Effector memory CD8-positive, alpha-beta T cell (primary cell): ENCODE measurements around the gene AFAP1L1.

Experiments
- ATAC-seq: fragments of 150-1000 bp; cut with Tn5 transposase; replicated peaks from 2 replicates; pipeline ENCODE4 v1.10.0; 2021; ENCODE audit warnings: mild to moderate bottlenecking, moderate library complexity
- DNase-seq, 3 experiments: peaks; one replicate each; pipeline ENCODE4 v3.0.0; 2021
- H3K27ac Mint-ChIP-seq, 2 donors: one replicate each; pipeline ENCODE4 v1.8.0; 2022; ENCODE audit warnings: mild to moderate bottlenecking in 2 of 2, mixed read lengths in 2 of 2, moderate library complexity in 2 of 2
- H3K27me3 Mint-ChIP-seq, 2 donors: one replicate each; pipeline ENCODE4 v1.8.0; 2022; ENCODE audit warnings: mixed read lengths in 2 of 2
- H3K36me3 Mint-ChIP-seq: one replicate; pipeline ENCODE4 v1.8.0; 2022; ENCODE audit warnings: mild to moderate bottlenecking, moderate library complexity, mixed read lengths; ENCODE audit not compliant: insufficient read depth
- H3K4me1 Mint-ChIP-seq, 2 donors: one replicate each; pipeline ENCODE4 v1.8.0; 2022; ENCODE audit warnings: low read depth in 2 of 2, mixed read lengths in 2 of 2
- H3K4me3 Mint-ChIP-seq, 2 donors: one replicate each; pipeline ENCODE4 v1.8.0; 2022; ENCODE audit warnings: mild to moderate bottlenecking in 2 of 2, mixed read lengths in 2 of 2, moderate library complexity in 2 of 2
- H3K9me3 Mint-ChIP-seq, 2 donors: one replicate each; pipeline ENCODE4 v1.8.0; 2022; ENCODE audit warnings: mixed read lengths in 2 of 2

The AFAP1L1 gene

GRCh38 chr5:149317281-149318048 lies 45.8 kb downstream of the AFAP1L1 start:
- no peak overlapping the region for H3K4me3 Mint-ChIP-seq
- H3K36me3 Mint-ChIP-seq = no peaks in the 10 kb centered on the region
- H3K27me3 Mint-ChIP-seq = peaks cover 0 to 3% of the 10 kb centered on the region in 2 donors
- no peaks in the 10 kb centered on the region for H3K4me1 Mint-ChIP-seq
- no peaks in the 10 kb centered on the region for H3K9me3 Mint-ChIP-seq
- ATAC-seq = peak; percentile 64
- peak; percentile 23 to 36 (median 25) for DNase-seq
- H3K27ac Mint-ChIP-seq = no peak overlapping the region

GRCh38 chr5:149319174-149319573 lies 47.5 kb downstream of the AFAP1L1 start:
- no peaks in the 10 kb centered on the region for H3K9me3 Mint-ChIP-seq
- H3K4me1 Mint-ChIP-seq = no peaks in the 10 kb centered on the region
- DNase-seq (no peak), ATAC-seq (no peak)
- no peak overlapping the region for H3K4me3 Mint-ChIP-seq
- H3K27me3 Mint-ChIP-seq = no peaks in the 10 kb centered on the region
- no peak overlapping the region for H3K27ac Mint-ChIP-seq
- no peaks in the 10 kb centered on the region for H3K36me3 Mint-ChIP-seq

- Mint-ChIP-seq H3K4me1 (no peaks in the 10 kb centered on the region), H3K36me3 (no peaks in the 10 kb centered on the region), H3K27me3 (no peaks in the 10 kb centered on the region), H3K27ac (no peak overlapping the region), H3K9me3 (no peaks in the 10 kb centered on the region), H3K4me3 (no peak overlapping the region)
- DNase-seq (no peak), ATAC-seq (no peak)
These were observed 49.2 kb downstream of the AFAP1L1 start for GRCh38 chr5:149320791-149321330.

- DNase-seq = no peak
- Mint-ChIP-seq H3K9me3 (no peaks in the 10 kb centered on the region), H3K4me3 (no peak overlapping the region), H3K36me3 (no peaks in the 10 kb centered on the region), H3K27ac (no peak overlapping the region), H3K27me3 (no peaks in the 10 kb centered on the region), H3K4me1 (no peaks in the 10 kb centered on the region)
- ATAC-seq = no peak
These were observed 50.9 kb downstream of the AFAP1L1 start for GRCh38 chr5:149322518-149322917.

- DNase-seq (no peak), ATAC-seq (no peak)
- Mint-ChIP-seq H3K9me3 (no peaks in the 10 kb centered on the region), H3K27me3 (no peaks in the 10 kb centered on the region), H3K27ac (no peak overlapping the region), H3K36me3 (no peaks in the 10 kb centered on the region), H3K4me1 (no peaks in the 10 kb centered on the region), H3K4me3 (no peak overlapping the region)
These were observed 51.6 kb downstream of the AFAP1L1 start for GRCh38 chr5:149323210-149323609.

- no peaks in the 10 kb centered on the region for H3K27me3 Mint-ChIP-seq
- no peak overlapping the region for H3K27ac Mint-ChIP-seq
These were observed 52.1 kb downstream of the AFAP1L1 start for GRCh38 chr5:149323621-149324205.

GRCh38 chr5:149324641-149325040 lies 53.0 kb downstream of the AFAP1L1 start:
- no peaks in the 10 kb centered on the region for H3K4me1 Mint-ChIP-seq
- H3K36me3 Mint-ChIP-seq = no peaks in the 10 kb centered on the region
- ATAC-seq (no peak), DNase-seq (no peak)
- H3K27me3 Mint-ChIP-seq = no peaks in the 10 kb centered on the region
- H3K9me3 Mint-ChIP-seq = no peaks in the 10 kb centered on the region
- H3K27ac Mint-ChIP-seq = no peak overlapping the region
- no peak overlapping the region for H3K4me3 Mint-ChIP-seq

More at GRCh38 chr5:149323621-149324205, 52.1 kb downstream of the AFAP1L1 start:
- Mint-ChIP-seq H3K4me3 (no peak overlapping the region), H3K36me3 (no peaks in the 10 kb centered on the region), H3K9me3 (no peaks in the 10 kb centered on the region), H3K4me1 (no peaks in the 10 kb centered on the region)
- no peak for DNase-seq
- ATAC-seq = no peak

- Mint-ChIP-seq H3K4me3 (no peak overlapping the region), H3K27me3 (no peaks in the 10 kb centered on the region)
These were observed 53.6 kb downstream of the AFAP1L1 start for GRCh38 chr5:149325166-149325735.

GRCh38 chr5:149325894-149326293 lies 54.2 kb downstream of the AFAP1L1 start:
- Mint-ChIP-seq H3K27me3 (no peaks in the 10 kb centered on the region), H3K4me3 (no peak overlapping the region), H3K36me3 (no peaks in the 10 kb centered on the region), H3K4me1 (no peaks in the 10 kb centered on the region), H3K27ac (no peak overlapping the region), H3K9me3 (no peaks in the 10 kb centered on the region)
- no peak for ATAC-seq
- no peak for DNase-seq

More at GRCh38 chr5:149325166-149325735, 53.6 kb downstream of the AFAP1L1 start:
- H3K36me3 Mint-ChIP-seq = no peaks in the 10 kb centered on the region
- no peak overlapping the region for H3K27ac Mint-ChIP-seq
- no peaks in the 10 kb centered on the region for H3K4me1 Mint-ChIP-seq
- no peaks in the 10 kb centered on the region for H3K9me3 Mint-ChIP-seq
- DNase-seq = no peak
- ATAC-seq = no peak

- ATAC-seq = no peak
- Mint-ChIP-seq H3K4me1 (no peaks in the 10 kb centered on the region), H3K36me3 (no peaks in the 10 kb centered on the region), H3K27me3 (no peaks in the 10 kb centered on the region), H3K27ac (no peak overlapping the region), H3K4me3 (no peak overlapping the region), H3K9me3 (no peaks in the 10 kb centered on the region)
- no peak for DNase-seq
These were observed 55.0 kb downstream of the AFAP1L1 start for GRCh38 chr5:149326611-149327010.

GRCh38 chr5:149328177-149328576 lies 56.5 kb downstream of the AFAP1L1 start:
- DNase-seq = no peak
- no peaks in the 10 kb centered on the region for H3K9me3 Mint-ChIP-seq
- H3K4me1 Mint-ChIP-seq = peaks cover 0 to 2% of the 10 kb centered on the region in 2 donors
- H3K36me3 Mint-ChIP-seq = no peaks in the 10 kb centered on the region
- H3K27ac Mint-ChIP-seq = no peak overlapping the region
- no peaks in the 10 kb centered on the region for H3K27me3 Mint-ChIP-seq
- ATAC-seq = no peak
- no peak overlapping the region for H3K4me3 Mint-ChIP-seq

- Mint-ChIP-seq H3K4me1 (peaks cover 0 to 2% of the 10 kb centered on the region in 2 donors), H3K36me3 (no peaks in the 10 kb centered on the region), H3K9me3 (no peaks in the 10 kb centered on the region), H3K27ac (no peak overlapping the region), H3K27me3 (peaks cover 0 to 13% of the 10 kb centered on the region in 2 donors), H3K4me3 (no peak overlapping the region)
- DNase-seq (no peak), ATAC-seq (no peak)
These were observed 62.2 kb downstream of the AFAP1L1 start for GRCh38 chr5:149333711-149334443.

- DNase-seq (no peak), ATAC-seq (no peak)
- Mint-ChIP-seq H3K27ac (no peak overlapping the region), H3K4me1 (no peaks in the 10 kb centered on the region), H3K27me3 (peaks cover 0 to 13% of the 10 kb centered on the region in 2 donors), H3K4me3 (no peak overlapping the region), H3K9me3 (no peaks in the 10 kb centered on the region), H3K36me3 (no peaks in the 10 kb centered on the region)
These were observed 66.1 kb downstream of the AFAP1L1 start for GRCh38 chr5:149337736-149338135.
